Measurements from ENCODE around the gene MAP1LC3B. TPM values are rescaled to one million over a fixed set of nuclear protein-coding genes. Genes with fewer than 3 reads are reported as not detected.

Gene MAP1LC3B
- total and polyA plus RNA-seq, 2 donors (not counting 1 experiment from before 2014, with no cell fraction given), result 72.7 to 75.8 TPM

- intact Hi-C loops (cut with micrococcal nuclease), result no loop called here
- peaks cover 3% of the 10 kb centered on the region for H3K9me3 Mint-ChIP-seq (ENCODE audit: insufficient read depth)
- no peaks in the 10 kb centered on the region for H3K27me3 ChIP-seq (replicated peaks in 1 of 4; ENCODE audit: control extremely low read depth in 1 of 4, control insufficient read depth in 3 of 4, insufficient read depth in 4 of 4, low read length in 3 of 4)
- peak overlapping the region; percentile 87 for H3K4me3 Mint-ChIP-seq
- peak overlapping the region; percentile 96 for H3K27ac Mint-ChIP-seq
- no peaks in the 10 kb centered on the region for H3K27me3 Mint-ChIP-seq
- ChIA-PET CTCF (no interaction called here), POLR2A (no interaction called here)
- H3K4me3 ChIP-seq (ENCODE audit: control extremely low read depth in 1 of 5, extremely low read depth in 1 of 5, insufficient read depth in 1 of 5, low read depth in 2 of 5, low read length in 4 of 5), result peak overlapping the region in 1 of 5 experiments; percentile 57
- H3K9ac ChIP-seq (ENCODE audit: low read length), result peak overlapping the region; percentile 75
- H3K9me3 ChIP-seq (ENCODE audit: control extremely low read depth in 1 of 3, control insufficient read depth in 2 of 3, insufficient read depth in 1 of 3, low read length in 2 of 3), result no peaks in the 10 kb centered on the region
- no peak for DNase-seq
- TF ChIP-seq CTCF (IDR thresholded peaks at IDR 0.05), result no peak
- TF ChIP-seq EZH2 (IDR thresholded peaks at IDR 0.05; ENCODE audit: borderline replicate concordance, insufficient read depth, low read depth, low read length, poor library complexity, severe bottlenecking), result no peak
- no peak for ATAC-seq (ENCODE audit: low read depth)
- peaks cover 51 to 63% of the 10 kb centered on the region in 2 donors for H3K4me1 ChIP-seq (ENCODE audit: control insufficient read depth in 2 of 2, insufficient read depth in 2 of 2, low read length in 2 of 2)
- H3K36me3 ChIP-seq (replicated peaks in 1 of 2; ENCODE audit: control extremely low read depth in 1 of 2, control insufficient read depth in 1 of 2, extremely low read depth in 1 of 2, insufficient read depth in 2 of 2, low read length in 1 of 2), result no peaks in the 10 kb centered on the region
- peak overlapping the region; percentile 77 for H2AFZ ChIP-seq (ENCODE audit: insufficient read depth, low read depth, low read length, poor library complexity, severe bottlenecking)
- H3K4me2 ChIP-seq (replicated peaks; ENCODE audit: low read depth, low read length, poor library complexity, severe bottlenecking), result peak overlapping the region; percentile 81
- peaks cover 59% of the 10 kb centered on the region for H3K4me1 Mint-ChIP-seq
- H3K79me2 ChIP-seq (ENCODE audit: control insufficient read depth, insufficient read depth, low read length), result peaks cover 32% of the 10 kb centered on the region
- 99% methylated on average over 14 of the region's 24 CpGs for WGBS (ENCODE audit: insufficient coverage)
- H3K27ac ChIP-seq (ENCODE audit: low read length in 2 of 2), result peak overlapping the region; percentile 83 to 95
- peaks cover 31% of the 10 kb centered on the region for H4K20me1 ChIP-seq (ENCODE audit: control insufficient read depth, insufficient read depth, low read length, poor library complexity, severe bottlenecking)
Measured at GRCh38 chr16:87390641-87391323, 1.4 kb upstream of the MAP1LC3B start.

GRCh38 chr16:87391324-87391949 lies 699 bp upstream of the MAP1LC3B start:
- Mint-ChIP-seq H3K27me3 (no peaks in the 10 kb centered on the region), H3K9me3 (ENCODE audit: insufficient read depth) (peaks cover 3% of the 10 kb centered on the region), H3K4me1 (peaks cover 56% of the 10 kb centered on the region), H3K27ac (peak overlapping the region; percentile 96), H3K4me3 (peak overlapping the region; percentile 87)
- no peak for TF ChIP-seq EZH2 (IDR thresholded peaks at IDR 0.05; ENCODE audit: borderline replicate concordance, insufficient read depth, low read depth, low read length, poor library complexity, severe bottlenecking)
- no peak for TF ChIP-seq CTCF (IDR thresholded peaks at IDR 0.05)
- POLR2A ChIA-PET, result no interaction called here
- intact Hi-C loops (cut with micrococcal nuclease), result no loop called here
- Histone ChIP-seq H3K9ac (ENCODE audit: low read length) (peak overlapping the region; percentile 75), H3K4me2 (replicated peaks; ENCODE audit: low read depth, low read length, poor library complexity, severe bottlenecking) (peak overlapping the region; percentile 81), H3K4me1 (ENCODE audit: control insufficient read depth in 2 of 2, insufficient read depth in 2 of 2, low read length in 2 of 2) (peaks cover 51 to 57% of the 10 kb centered on the region in 2 donors), H2AFZ (ENCODE audit: insufficient read depth, low read depth, low read length, poor library complexity, severe bottlenecking) (peak overlapping the region; percentile 77), H3K27ac (ENCODE audit: low read length in 2 of 2) (peak overlapping the region; percentile 83 to 95), H3K79me2 (ENCODE audit: control insufficient read depth, insufficient read depth, low read length) (peaks cover 38% of the 10 kb centered on the region), H3K27me3 (replicated peaks in 1 of 4; ENCODE audit: control extremely low read depth in 1 of 4, control insufficient read depth in 3 of 4, insufficient read depth in 4 of 4, low read length in 3 of 4) (no peaks in the 10 kb centered on the region), H3K36me3 (replicated peaks in 1 of 2; ENCODE audit: control extremely low read depth in 1 of 2, control insufficient read depth in 1 of 2, extremely low read depth in 1 of 2, insufficient read depth in 2 of 2, low read length in 1 of 2) (no peaks in the 10 kb centered on the region), H3K4me3 (ENCODE audit: control extremely low read depth in 1 of 5, extremely low read depth in 1 of 5, insufficient read depth in 1 of 5, low read depth in 2 of 5, low read length in 4 of 5) (peak overlapping the region; percentile 8 to 68 (median 57)), H4K20me1 (ENCODE audit: control insufficient read depth, insufficient read depth, low read length, poor library complexity, severe bottlenecking) (peaks cover 38% of the 10 kb centered on the region), H3K9me3 (ENCODE audit: control extremely low read depth in 1 of 3, control insufficient read depth in 2 of 3, insufficient read depth in 1 of 3, low read length in 2 of 3) (no peaks in the 10 kb centered on the region)
- 13% methylated on average over 43 of the region's 44 CpGs for WGBS (ENCODE audit: insufficient coverage)
- ATAC-seq (ENCODE audit: low read depth) (no peak), DNase-seq (no peak)
- CTCF ChIA-PET, result no interaction called here

Measured in B cell (primary cell).